Measurements from ENCODE around the gene PCNX3. TPM values are rescaled to one million over a fixed set of nuclear protein-coding genes. Genes with fewer than 3 reads are reported as not detected.

PCNX3 gene
- total and polyA plus RNA-seq, 10 of the 15 experiments (the other 5 are each of a cell fraction or from before 2014, with no cell fraction given): 0.03 to 46.6 (median 8.4) TPM

- TF ChIP-seq BMI1 (IDR thresholded peaks at IDR 0.05; ENCODE audit: borderline replicate concordance) (no peak), MAX (IDR thresholded peaks at IDR 0.05; ENCODE audit: low read depth, low read length) (peak; percentile 64), SKIL (IDR thresholded peaks at IDR 0.05; ENCODE audit: low read depth, poor library complexity, severe bottlenecking) (peak; percentile 28), SREBF1 (IDR thresholded peaks at IDR 0.05; ENCODE audit: low read length) (no peak), SPI1 (IDR thresholded peaks at IDR 0.05; ENCODE audit: borderline replicate concordance, insufficient read depth, low read depth, low read length) (peak; percentile 49; the same call in 1 of the 2 replicates), HDGF (IDR thresholded peaks at IDR 0.05) (no peak; the same call in 1 of the 2 replicates), YBX1 (IDR thresholded peaks at IDR 0.05) (no peak), ZNF622 (IDR thresholded peaks at IDR 0.05) (no peak), NR2C2 (IDR thresholded peaks at IDR 0.05; ENCODE audit: borderline replicate concordance, control insufficient read depth, insufficient read length, low read depth) (no peak), NBN (IDR thresholded peaks at IDR 0.05) (peak; percentile 92), ZNF274 (IDR thresholded peaks at IDR 0.05; ENCODE audit: insufficient read depth, insufficient read length) (no peak), ASH2L (IDR thresholded peaks at IDR 0.05; ENCODE audit: borderline replicate concordance, low read depth) (no peak), SP1 (IDR thresholded peaks at IDR 0.05; ENCODE audit: low read depth, low read length) (peak; percentile 9), EGR1 (IDR thresholded peaks at IDR 0.05; ENCODE audit: borderline replicate concordance in 1 of 2, low read depth in 2 of 2, low read length in 2 of 2) (peak in 1 of 2 experiments; percentile 92; a peak in 2 of 3 replicates), TBL1XR1 (IDR thresholded peaks at IDR 0.05; ENCODE audit: low read depth, low read length) (no peak), E2F4 (IDR thresholded peaks at IDR 0.05; ENCODE audit: low read depth, low read length) (no peak), NRF1 (conservative IDR thresholded peaks at IDR 0.05; ENCODE audit: low read depth, low read length) (peak; percentile 95), IRF5 (IDR thresholded peaks at IDR 0.05; ENCODE audit: borderline replicate concordance) (no peak), BACH1 (IDR thresholded peaks at IDR 0.05; ENCODE audit: borderline replicate concordance) (peak; percentile 87), MYB (IDR thresholded peaks at IDR 0.05; ENCODE audit: borderline replicate concordance, low read depth, low read length) (no peak), MYC (IDR thresholded peaks at IDR 0.05; ENCODE audit: insufficient read depth, insufficient read length, insufficient replicate concordance, low read length, severe bottlenecking) (no peak), KLF5 (IDR thresholded peaks at IDR 0.05; ENCODE audit: partially characterized antibody) (no peak), ESRRA (IDR thresholded peaks at IDR 0.05; ENCODE audit: low read length) (peak; percentile 57; the same call in 1 of the 2 replicates), MXI1 (IDR thresholded peaks at IDR 0.05; ENCODE audit: low read depth, low read length) (peak; percentile 73)
Measured at GRCh38 chr11:65652511-65653228, 37.1 kb downstream of the PCNX3 start (continued).
